ENCODE data around the gene RASSF3.

GRCh38 chr12:64707926-64708325, 97.6 kb downstream of the RASSF3 start:
- TF ChIP-seq POLR2A (IDR thresholded peaks at IDR 0.05), result no peak
- no peak for TF ChIP-seq CTCF (IDR thresholded peaks at IDR 0.05)
